Stimulated activated CD4-positive, alpha-beta T cell treated with anti-CD3 and anti-CD28 coated beads, Interleukin-1b, Interleukin-23, amount 100 ng/mL, for 24 hours (primary cell): ENCODE results near the gene ADAD2.

Experiments used
- DNase-seq, 4 experiments: peaks; one replicate each; pipeline ENCODE4 v3.0.0-alpha.2; 2020; ENCODE audit warnings: low read depth in 4 of 4, low spot score in 1 of 4

Gene ADAD2

DNA sequence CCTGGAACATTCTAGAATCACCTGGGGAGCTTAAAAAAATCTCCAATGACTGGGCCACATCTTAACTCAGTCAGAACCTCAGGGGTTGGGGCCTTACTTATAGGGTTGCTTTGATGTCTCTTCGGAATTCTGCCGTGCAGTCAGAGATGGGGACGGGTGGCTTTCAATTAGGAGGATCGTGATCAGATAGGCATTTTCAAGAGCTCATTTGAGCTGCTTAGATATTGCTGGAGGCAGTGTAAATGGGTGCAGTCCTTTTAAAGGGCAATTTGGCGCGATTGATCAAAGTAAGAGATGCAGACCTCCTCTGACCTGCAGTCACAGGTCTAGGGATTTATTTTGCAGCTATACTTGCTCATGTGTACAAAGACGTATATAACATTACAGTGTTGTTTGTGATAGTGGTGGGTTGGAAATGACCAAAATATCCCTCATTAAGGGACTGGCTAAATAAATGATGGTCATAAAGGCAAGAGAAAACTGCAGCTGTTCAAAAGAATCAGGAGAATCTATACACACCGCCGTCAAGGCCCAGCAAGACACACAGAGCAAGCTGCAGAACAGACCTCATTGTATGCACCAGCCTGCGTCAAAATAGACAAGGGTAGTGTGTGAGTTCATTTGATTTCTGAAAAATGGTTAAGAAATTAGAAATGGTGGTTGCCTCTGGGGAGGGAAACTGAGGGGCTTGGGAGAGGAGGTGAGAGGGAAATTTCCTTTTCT, 55.2 kb downstream of the ADAD2 start:
- DNase-seq = no peak

DNA sequence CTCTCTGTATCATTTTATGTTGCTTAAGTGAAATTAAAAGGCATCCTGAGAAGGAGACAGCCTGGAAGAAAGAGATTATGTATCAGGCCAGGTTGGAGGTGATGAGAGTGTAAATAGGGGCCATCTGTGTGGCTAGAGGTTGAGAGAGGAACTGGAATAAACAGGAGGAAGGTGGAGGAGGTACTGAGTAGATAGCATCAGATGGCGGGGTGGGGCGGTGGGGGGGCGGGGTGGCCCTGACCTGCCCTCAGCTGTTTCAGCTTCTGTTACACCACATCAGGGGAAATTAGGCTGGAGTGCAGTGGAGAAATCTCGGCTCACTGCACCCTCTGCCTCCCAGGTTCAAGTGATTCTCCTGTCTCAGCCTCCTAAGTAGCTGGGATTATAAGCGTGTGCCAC, 55.7 kb downstream of the ADAD2 start:
- DNase-seq = no peak
